HepG2 (cell line): ENCODE measurements around the gene JAZF1. TPM values are rescaled to one million over a fixed set of nuclear protein-coding genes. Genes with fewer than 3 reads are reported as not detected.

Experiments
- ATAC-seq: fragments of 200-7000 bp; cut with Tn5 transposase; 3 replicates; pipeline ENCODE4 v1.9.1; 2020; ENCODE audit warnings: mild to moderate bottlenecking, moderate library complexity
- BruUV-seq: library from RNA; stranded (reverse); fragments of 400-500 nt; replicated peaks from 2 replicates; lab custom pipeline; 2021; lab: Mats Ljungman, UMichigan
- CTCF ChIA-PET: fragments of 300-600 bp; formaldehyde crosslinking; extraction: SDS; loops from one replicate; lab custom pipeline; 2021; ENCODE audit warnings: low total read pairs, inconsistent platforms, low intra/inter-chr PET ratio; lab: Yijun Ruan, JAX
- POLR2A ChIA-PET: fragments of 350-600 bp; sonication (Branson Sonifier 250); formaldehyde crosslinking; loops from one replicate; lab custom pipeline; 2020; ENCODE audit warnings: antibody characterized with exemption, inconsistent platforms; lab: Yijun Ruan, JAX
- DNase-seq: peaks from one replicate; pipeline ENCODE4 v3.0.0-alpha.2; 2015; ENCODE audit warnings: low spot score
- FAIRE-seq: peaks from 3 replicates; lab custom pipeline; 2011; peaks lifted over from hg19 to GRCh38; lab: Jason Lieb, UNC
- H2AFZ ChIP-seq: one replicate; pipeline ENCODE4 v1.6.1; 2011; ENCODE audit warnings: low read length, inconsistent platforms
- H3K27ac ChIP-seq: fragments of 300-600 bp; 3 replicates; pipeline ENCODE4 v1.8.0; 2011; ENCODE audit warnings: mixed run types, mild to moderate bottlenecking, mixed read lengths, low read length, inconsistent platforms; ENCODE audit not compliant: insufficient read depth; ENCODE audit errors: extremely low read length
- H3K27me3 ChIP-seq, 2 experiments: fragments of 200-600 bp in 1 of 2; 2 replicates in 1 of 2; 3 replicates in 1 of 2; pipeline versions ENCODE4 v1.6.0 to v1.8.0; 2011; ENCODE audit warnings: low read length in 2 of 2, mild to moderate bottlenecking in 2 of 2, moderate library complexity in 2 of 2, inconsistent platforms in 1 of 2; ENCODE audit not compliant: insufficient read depth in 2 of 2, control insufficient read depth in 1 of 2
- H3K36me3 ChIP-seq, 2 experiments: fragments of 200-600 bp in 1 of 2; replicated peaks in 1 of 2; 2 replicates in 1 of 2; 3 replicates in 1 of 2; pipeline versions ENCODE4 v1.5.1 to v1.8.0; 2011; ENCODE audit warnings: low read length in 2 of 2, inconsistent platforms in 1 of 2; ENCODE audit not compliant: insufficient read depth in 2 of 2, control insufficient read depth in 1 of 2
- H3K4me1 ChIP-seq: 2 replicates; pipeline ENCODE4 v1.5.1; 2012; ENCODE audit warnings: low read length, inconsistent platforms; ENCODE audit not compliant: insufficient read depth
- H3K4me2 ChIP-seq: 2 replicates; pipeline ENCODE4 v1.6.0; 2011; ENCODE audit warnings: low read depth, low read length, inconsistent platforms
- H3K4me3 ChIP-seq, 3 experiments: fragments of 200-600 bp in 1 of 3; sonication (generic), shearing (Covaris generic) in 1 of 3; replicated peaks in 1 of 3; 2 replicates each; pipeline ENCODE4 v1.5.1; 2011 to 2016; ENCODE audit warnings: low read length in 3 of 3, inconsistent platforms in 2 of 3, low read depth in 2 of 3, mild to moderate bottlenecking in 2 of 3, control low read depth in 1 of 3, mixed read lengths in 1 of 3; ENCODE audit not compliant: insufficient read depth in 1 of 3
- H3K79me2 ChIP-seq: one replicate; pipeline ENCODE4 v1.6.1; 2011; ENCODE audit warnings: low read length, inconsistent platforms; ENCODE audit not compliant: insufficient read depth
- H3K9ac ChIP-seq: 2 replicates; pipeline ENCODE4 v1.6.0; 2011; ENCODE audit warnings: mild to moderate bottlenecking, low read depth, low read length, inconsistent platforms; ENCODE audit not compliant: insufficient read depth
- H3K9me3 ChIP-seq: 2 replicates; pipeline ENCODE4 v1.5.1; 2012; ENCODE audit warnings: mild to moderate bottlenecking, low read length
- H4K20me1 ChIP-seq: 2 replicates; pipeline ENCODE4 v1.6.0; 2011; ENCODE audit warnings: inconsistent platforms, mild to moderate bottlenecking, low read length, moderate library complexity; ENCODE audit not compliant: insufficient read depth
- IKZF1 ChIP-seq: fragments of 450-650 bp; IDR thresholded peaks from 2 replicates; pipeline ENCODE4 v1.7.1; 2016
- MLLT10 ChIP-seq: sonication (generic); formaldehyde crosslinking; IDR thresholded peaks from 2 replicates; pipeline ENCODE4 v1.4.0; 2020; ENCODE audit warnings: missing genetic modification reagents
- NCOA5 ChIP-seq: sonication (generic); formaldehyde crosslinking; IDR thresholded peaks from 2 replicates; pipeline ENCODE4 v1.4.0; 2020; ENCODE audit warnings: missing genetic modification reagents
- ONECUT2 ChIP-seq: sonication (generic); formaldehyde crosslinking; IDR thresholded peaks from 2 replicates; pipeline ENCODE4 v1.4.0; 2020; ENCODE audit warnings: missing genetic modification reagents
- PAXIP1 ChIP-seq: sonication (generic); formaldehyde crosslinking; conservative IDR thresholded peaks from 2 replicates; pipeline ENCODE4 v1.4.0; 2020; ENCODE audit warnings: mild to moderate bottlenecking, missing genetic modification reagents, moderate library complexity
- PTBP1 ChIP-seq: fragments of 200-400 bp; formaldehyde crosslinking; IDR thresholded peaks from 2 replicates; pipeline ENCODE4 v1.6.1; 2018; ENCODE audit warnings: low read length, low read depth; ENCODE audit not compliant: poor library complexity, severe bottlenecking
- REL ChIP-seq: sonication (generic); formaldehyde crosslinking; conservative IDR thresholded peaks from 2 replicates; pipeline ENCODE4 v1.8.0; 2022; ENCODE audit warnings: mild to moderate bottlenecking, missing genetic modification reagents, moderate library complexity
- TRIM24 ChIP-seq: sonication (generic); formaldehyde crosslinking; IDR thresholded peaks from 2 replicates; pipeline ENCODE4 v1.8.0; 2022; ENCODE audit warnings: mild to moderate bottlenecking, missing genetic modification reagents
- ZBTB10 ChIP-seq: sonication (generic); formaldehyde crosslinking; IDR thresholded peaks from 2 replicates; pipeline ENCODE4 v1.4.0; 2020; ENCODE audit warnings: missing genetic modification reagents, borderline replicate concordance
- ZNF770 ChIP-seq: sonication (generic); formaldehyde crosslinking; IDR thresholded peaks from 2 replicates; pipeline ENCODE4 v1.5.0; 2020; ENCODE audit warnings: mild to moderate bottlenecking, missing genetic modification reagents
- WGBS: methylation state at CpG from one replicate; pipeline ENCODE4 v1.1.6; 2017; ENCODE audit warnings: low lambda C conversion rate; 5-methylcytosine and 5-hydroxymethylcytosine counted together
- in situ Hi-C: cut with HindIII; loops from 2 replicates; pipeline ENCODE4 v1.10.0; 2017; ENCODE audit warnings: low pct_unique_long_range_greater_than_20kb; ENCODE audit not compliant: extremely low pct_ligation_motif_present
- intact Hi-C: fragments of 100-400 bp; cut with micrococcal nuclease; formaldehyde crosslinking; loops from one replicate; pipeline ENCODE4 v1.10.0; 2022; ENCODE audit not compliant: unreplicated experiment
- polyA plus RNA-seq, 8 experiments: library from polyadenylated mRNA; depleted of rRNA in 3 of 8; stranded (reverse) in 7 of 8; unstranded in 1 of 8; fragments of >200 nt; fragmentation: Illumina TruSeq in 4 of 8; extraction: Trizol in 4 of 8; gene quantifications; 2 replicates each; pipeline versions ENCODE4 v1.2.1 to v1.2.3, GENCODE V29; 2011 to 2016; ENCODE audit warnings: low read depth in 4 of 8, missing spikeins in 1 of 8, mixed read lengths in 1 of 8; ENCODE audit not compliant: insufficient read depth in 1 of 8
- total RNA-seq, 5 experiments: library from RNA; depleted of rRNA; stranded (reverse); fragments of >200 nt; fragmentation: Illumina TruSeq; extraction: Trizol; gene quantifications; 2 replicates each; pipeline ENCODE4 v1.2.3, GENCODE V29; 2016; ENCODE audit warnings: low read depth in 1 of 5
- TF ChIP-seq, protein P1 (sequence below): sonication (generic); formaldehyde crosslinking; IDR thresholded peaks from 2 replicates; pipeline ENCODE4 v1.5.1; 2020; ENCODE audit warnings: mild to moderate bottlenecking, moderate library complexity, missing genetic modification reagents

The JAZF1 gene
- total and polyA plus RNA-seq, 2 of the 13 experiments (the other 11 are each of a cell fraction or from before 2014, with no cell fraction given) = not detected

GRCh38 chr7:28203508-28204240 lies 23.1 kb upstream of the JAZF1 start (continued):
- TF ChIP-seq ZBTB10 (CRISPR knock-in tag) (no peak), TRIM24 (CRISPR knock-in tag) (no peak)
- TF ChIP-seq, protein P1, sequence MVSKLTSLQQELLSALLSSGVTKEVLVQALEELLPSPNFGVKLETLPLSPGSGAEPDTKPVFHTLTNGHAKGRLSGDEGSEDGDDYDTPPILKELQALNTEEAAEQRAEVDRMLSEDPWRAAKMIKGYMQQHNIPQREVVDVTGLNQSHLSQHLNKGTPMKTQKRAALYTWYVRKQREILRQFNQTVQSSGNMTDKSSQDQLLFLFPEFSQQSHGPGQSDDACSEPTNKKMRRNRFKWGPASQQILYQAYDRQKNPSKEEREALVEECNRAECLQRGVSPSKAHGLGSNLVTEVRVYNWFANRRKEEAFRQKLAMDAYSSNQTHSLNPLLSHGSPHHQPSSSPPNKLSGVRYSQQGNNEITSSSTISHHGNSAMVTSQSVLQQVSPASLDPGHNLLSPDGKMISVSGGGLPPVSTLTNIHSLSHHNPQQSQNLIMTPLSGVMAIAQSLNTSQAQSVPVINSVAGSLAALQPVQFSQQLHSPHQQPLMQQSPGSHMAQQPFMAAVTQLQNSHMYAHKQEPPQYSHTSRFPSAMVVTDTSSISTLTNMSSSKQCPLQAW = no peak

DNA sequence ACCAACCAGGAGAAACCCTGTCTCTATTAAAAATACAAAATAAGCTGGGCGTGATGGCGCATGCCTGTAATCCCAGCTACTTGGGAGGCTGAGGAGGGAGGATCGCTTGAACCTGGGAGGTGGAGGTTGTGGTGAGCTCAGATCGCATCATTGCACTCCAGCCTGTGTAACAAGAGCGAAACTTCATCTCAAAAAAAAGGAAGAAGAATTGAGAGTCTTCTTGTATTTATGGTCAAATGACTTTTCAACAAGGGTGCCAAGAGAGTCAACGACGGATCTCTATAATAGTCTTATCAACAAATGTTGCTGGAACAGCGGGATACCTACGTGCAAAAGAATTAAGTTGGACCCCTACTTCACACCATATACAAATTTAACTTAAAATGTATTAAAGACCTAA lies 21.6 kb upstream of the JAZF1 start:
- WGBS = 51% methylated on average over 9 of the region's 9 CpGs
- intact Hi-C loops = no loop called here
- H3K27ac ChIP-seq = no peak overlapping the region
- no peak overlapping the region for H3K4me3 ChIP-seq
- no peak overlapping the region for H3K4me2 ChIP-seq
- BruUV-seq = no TSS peak
- in situ Hi-C loops = no loop called here
- no peaks in the 10 kb centered on the region for H3K4me1 ChIP-seq
- H3K9ac ChIP-seq = no peak overlapping the region
- H2AFZ ChIP-seq = no peak overlapping the region
- ChIA-PET CTCF (no interaction called here), POLR2A (no interaction called here)
- H3K79me2 ChIP-seq = no peaks in the 10 kb centered on the region
- no peaks in the 10 kb centered on the region for H4K20me1 ChIP-seq
- no peaks in the 10 kb centered on the region for H3K36me3 ChIP-seq
- ATAC-seq = no peak
- no peak for DNase-seq
- no peaks in the 10 kb centered on the region for H3K9me3 ChIP-seq
- no peak for FAIRE-seq
- H3K27me3 ChIP-seq = no peaks in the 10 kb centered on the region; a peak in 2 of 5 replicates
- TF ChIP-seq ONECUT2 (CRISPR knock-in tag) = no peak
- TF ChIP-seq MLLT10 (CRISPR knock-in tag) = no peak
- TF ChIP-seq PAXIP1 (CRISPR knock-in tag) = no peak
- TF ChIP-seq PTBP1 = no peak
- TF ChIP-seq IKZF1 = no peak
- TF ChIP-seq NCOA5 (CRISPR knock-in tag) = no peak
- TF ChIP-seq REL = no peak
- no peak for TF ChIP-seq ZNF770
